Inflammatory macrophage treated with lipopolysaccharide for 4 hours (primary cell): ENCODE results near the gene SMG5.
"Not testable (repeated sequence)": the region's sequence is repeated elsewhere in the genome, so short reads cannot be mapped to it uniquely, and the experiment has no call there.

Experiments
- DNase-seq: peaks from one replicate; pipeline ENCODE4 v3.0.0-alpha.2; 2020

The SMG5 gene, protein sequence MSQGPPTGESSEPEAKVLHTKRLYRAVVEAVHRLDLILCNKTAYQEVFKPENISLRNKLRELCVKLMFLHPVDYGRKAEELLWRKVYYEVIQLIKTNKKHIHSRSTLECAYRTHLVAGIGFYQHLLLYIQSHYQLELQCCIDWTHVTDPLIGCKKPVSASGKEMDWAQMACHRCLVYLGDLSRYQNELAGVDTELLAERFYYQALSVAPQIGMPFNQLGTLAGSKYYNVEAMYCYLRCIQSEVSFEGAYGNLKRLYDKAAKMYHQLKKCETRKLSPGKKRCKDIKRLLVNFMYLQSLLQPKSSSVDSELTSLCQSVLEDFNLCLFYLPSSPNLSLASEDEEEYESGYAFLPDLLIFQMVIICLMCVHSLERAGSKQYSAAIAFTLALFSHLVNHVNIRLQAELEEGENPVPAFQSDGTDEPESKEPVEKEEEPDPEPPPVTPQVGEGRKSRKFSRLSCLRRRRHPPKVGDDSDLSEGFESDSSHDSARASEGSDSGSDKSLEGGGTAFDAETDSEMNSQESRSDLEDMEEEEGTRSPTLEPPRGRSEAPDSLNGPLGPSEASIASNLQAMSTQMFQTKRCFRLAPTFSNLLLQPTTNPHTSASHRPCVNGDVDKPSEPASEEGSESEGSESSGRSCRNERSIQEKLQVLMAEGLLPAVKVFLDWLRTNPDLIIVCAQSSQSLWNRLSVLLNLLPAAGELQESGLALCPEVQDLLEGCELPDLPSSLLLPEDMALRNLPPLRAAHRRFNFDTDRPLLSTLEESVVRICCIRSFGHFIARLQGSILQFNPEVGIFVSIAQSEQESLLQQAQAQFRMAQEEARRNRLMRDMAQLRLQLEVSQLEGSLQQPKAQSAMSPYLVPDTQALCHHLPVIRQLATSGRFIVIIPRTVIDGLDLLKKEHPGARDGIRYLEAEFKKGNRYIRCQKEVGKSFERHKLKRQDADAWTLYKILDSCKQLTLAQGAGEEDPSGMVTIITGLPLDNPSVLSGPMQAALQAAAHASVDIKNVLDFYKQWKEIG

GRCh38 chr1:156282479-156283222, at the start of gene SMG5:
Gene SMG5 (minus strand): TSS chr1:156282825. CDS start chr1:156282680, 145 bp downstream.
- DNase-seq: peak; percentile 99

- DNase-seq: not testable (repeated sequence)
Observed at GRCh38 chr1:156323179-156323578, 40.6 kb upstream of the SMG5 start.

DNA sequence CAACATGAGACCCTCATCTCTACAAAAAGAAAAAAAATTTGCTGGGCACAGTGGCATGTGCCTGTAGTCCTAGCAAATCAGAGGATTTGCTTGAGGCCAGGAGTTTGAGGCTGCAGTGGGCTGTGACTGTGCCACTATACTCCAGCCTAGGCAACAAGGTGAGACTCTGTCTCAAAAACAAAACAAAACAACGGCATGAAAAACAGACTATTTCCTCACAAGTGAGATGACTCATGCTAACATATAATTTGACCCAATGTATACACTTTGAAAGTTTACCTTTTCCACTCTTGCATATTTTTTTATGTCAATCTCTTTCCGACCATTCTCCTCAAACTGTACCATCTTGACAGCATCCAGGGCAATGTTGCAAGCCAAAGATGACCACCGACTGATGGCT, 37.9 kb upstream of the SMG5 start:
- DNase-seq: no peak

DNA sequence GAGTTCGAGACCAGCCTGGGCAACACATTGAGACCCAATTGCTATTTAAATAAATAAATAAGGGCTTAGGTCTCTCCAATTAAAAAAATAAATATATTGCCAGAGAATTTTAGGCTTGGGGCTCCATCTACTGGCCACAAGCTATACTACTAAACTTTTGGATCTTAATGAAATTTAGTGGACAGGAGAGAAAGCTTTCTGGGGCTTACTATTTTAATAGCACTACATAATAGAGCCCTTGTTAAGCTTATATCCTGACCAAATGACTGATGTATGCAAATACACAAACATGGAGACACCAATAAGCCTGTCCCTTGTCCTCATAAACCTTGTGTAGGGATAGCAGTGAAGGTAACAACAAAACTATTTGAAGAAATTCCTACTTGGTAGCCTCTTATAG, 37.0 kb upstream of the SMG5 start:
- DNase-seq: peak; percentile 38

GRCh38 chr1:156316909-156317308, 34.3 kb upstream of the SMG5 start:
- DNase-seq: no peak

- no peak for DNase-seq
Observed at GRCh38 chr1:156310962-156311361, 28.3 kb upstream of the SMG5 start.

DNA sequence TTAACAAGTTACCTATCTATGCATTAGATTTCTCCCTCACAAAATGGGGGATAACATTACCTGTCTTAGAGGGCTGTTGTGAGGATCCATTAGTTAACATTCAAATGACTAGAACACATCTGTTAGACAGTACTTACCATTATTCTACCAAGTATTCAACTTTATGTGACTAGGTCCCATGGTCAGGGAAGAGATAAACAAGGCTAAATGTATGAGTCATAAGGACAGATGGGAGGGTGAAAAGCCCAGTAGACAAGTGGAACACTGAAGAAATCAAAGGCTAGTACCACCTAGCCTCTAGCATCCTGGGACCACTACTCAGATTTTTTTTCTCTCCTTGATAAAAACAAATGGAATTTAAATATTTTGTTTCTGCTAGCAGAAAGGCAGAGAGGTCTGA, 25.5 kb upstream of the SMG5 start:
- no peak for DNase-seq

DNA sequence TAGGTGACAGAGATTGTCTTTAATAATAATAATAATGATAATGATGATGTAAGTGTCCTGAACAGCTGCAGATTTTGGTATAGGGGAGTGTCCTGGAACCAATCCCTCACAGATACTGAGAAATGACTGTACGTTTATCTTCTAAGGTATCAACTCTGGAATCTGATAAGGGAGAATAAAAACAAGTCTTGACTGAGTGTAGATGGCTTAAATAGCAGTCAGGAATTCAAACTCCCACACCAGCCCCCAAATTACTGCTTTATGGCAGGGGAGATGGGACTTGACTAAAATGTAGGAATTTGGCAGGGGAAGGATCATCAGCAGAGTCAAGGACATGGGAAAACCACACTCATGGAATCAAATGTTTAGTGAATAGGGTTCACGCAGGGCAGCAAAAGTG, 22.6 kb upstream of the SMG5 start:
- no peak for DNase-seq

DNA sequence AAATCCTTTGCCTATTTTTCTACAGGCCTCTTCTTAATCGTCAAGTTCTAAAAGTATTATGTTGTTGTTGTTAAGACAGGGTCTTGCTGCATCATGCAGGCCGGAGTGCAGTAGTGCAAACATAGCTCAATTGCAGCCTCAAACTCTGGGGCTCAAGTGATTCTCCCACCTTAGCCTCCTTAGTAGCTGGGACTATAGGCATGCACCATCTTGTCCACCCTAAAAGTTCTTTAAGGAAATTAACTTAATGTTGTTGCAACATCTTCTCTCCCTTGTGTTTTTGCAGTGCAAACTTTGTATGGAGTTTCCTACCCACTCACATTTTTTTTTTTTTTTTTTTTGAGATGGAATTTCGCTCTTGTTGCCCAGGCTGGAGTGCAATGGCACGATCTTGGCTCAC, 20.6 kb upstream of the SMG5 start:
- no peak for DNase-seq

GRCh38 chr1:156298852-156299357, 16.3 kb upstream of the SMG5 start, which contains the start of gene VHLL:
Gene VHLL (minus strand): TSS chr1:156299307. CDS start chr1:156299189, 118 bp downstream.
- DNase-seq: no peak

- DNase-seq: peak; percentile 63
Observed at GRCh38 chr1:156295391-156295947, 12.8 kb upstream of the SMG5 start, which contains the start of gene GLMP. Gene GLMP (minus strand): TSS chr1:156295679. CDS start chr1:156295645, 34 bp downstream.

DNA sequence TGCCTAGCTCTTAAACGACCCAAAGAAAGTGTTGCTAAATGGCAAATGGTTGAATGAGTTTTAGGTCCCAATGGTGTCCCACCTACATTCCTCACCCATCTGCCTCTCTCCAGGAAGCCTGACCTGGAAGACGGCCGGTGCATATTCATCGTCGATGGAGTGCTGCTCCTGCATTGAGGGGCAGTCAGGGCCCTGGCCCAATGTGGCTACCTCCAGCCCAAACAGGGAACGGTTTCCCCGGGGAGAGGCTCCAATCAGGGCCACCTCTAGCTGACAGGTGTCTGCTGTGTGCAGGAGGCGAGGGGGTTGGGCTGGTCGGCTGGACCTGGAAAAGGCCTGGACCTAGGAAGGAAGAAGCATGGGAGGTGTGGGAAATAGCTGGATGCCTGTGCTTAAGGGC, 11.3 kb upstream of the SMG5 start:
- DNase-seq: no peak

DNA sequence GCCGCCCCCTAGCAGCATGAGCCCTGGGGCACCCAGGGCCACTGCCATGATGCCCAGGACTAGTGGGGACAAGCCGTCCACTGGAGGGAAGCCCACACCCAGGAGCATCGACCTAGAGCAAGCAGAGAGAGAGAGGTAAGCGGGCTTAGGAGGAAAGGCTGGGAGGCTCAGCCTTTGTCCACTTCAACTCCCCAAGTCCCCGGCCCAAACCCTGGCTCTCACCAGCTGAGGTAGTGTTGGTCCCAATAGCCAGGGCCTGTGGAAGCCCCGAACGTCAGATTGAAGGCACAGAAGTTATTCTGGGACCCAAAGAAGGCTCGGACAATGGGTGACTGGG, 10.4 kb upstream of the SMG5 start:
- DNase-seq: no peak

GRCh38 chr1:156291226-156292061, 8.8 kb upstream of the SMG5 start:
- peak; percentile 79 for DNase-seq

GRCh38 chr1:156289857-156290256, 7.2 kb upstream of the SMG5 start:
- no peak for DNase-seq

DNA sequence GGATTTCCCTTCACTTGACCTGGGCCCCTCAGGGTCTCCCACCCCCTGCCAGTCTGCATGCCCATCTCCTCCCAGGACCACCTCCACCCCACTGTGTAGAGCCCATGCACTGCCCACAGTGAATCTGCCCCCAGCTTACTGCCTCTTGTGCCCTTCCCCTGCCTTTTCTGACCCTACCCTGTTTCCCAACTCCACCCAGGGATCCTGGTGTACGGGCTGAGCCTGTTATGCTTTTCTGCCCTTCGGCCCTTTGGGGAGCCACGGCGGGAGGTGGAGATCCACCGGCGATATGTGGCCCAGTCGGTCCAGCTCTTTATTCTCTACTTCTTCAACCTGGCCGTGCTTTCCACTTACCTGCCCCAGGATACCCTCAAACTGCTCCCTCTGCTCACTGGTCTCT, 3.4 kb upstream of the SMG5 start:
- no peak for DNase-seq

GRCh38 chr1:156285437-156285836, 2.8 kb upstream of the SMG5 start:
- no peak for DNase-seq

DNA sequence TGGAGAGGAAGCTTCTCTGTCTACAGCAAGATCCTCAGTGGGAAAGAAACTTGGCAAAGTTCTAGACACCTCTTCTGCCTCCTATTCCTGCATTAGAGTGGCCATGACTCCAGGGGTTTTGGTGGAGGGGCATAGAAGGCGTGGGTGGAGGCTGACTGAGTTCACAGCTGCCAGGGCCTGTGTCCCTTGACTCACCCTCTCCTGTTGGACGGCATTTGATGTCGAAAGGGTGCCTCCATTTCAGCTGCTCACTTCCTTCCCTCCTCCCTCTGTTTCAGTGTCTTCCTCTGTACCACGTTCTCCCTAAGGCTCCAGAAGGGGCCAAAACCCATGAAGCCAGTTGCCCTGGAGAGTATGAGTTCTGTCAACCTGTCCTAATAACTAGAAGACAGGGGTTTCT, 2.1 kb upstream of the SMG5 start:
- DNase-seq: peak; percentile 78

DNA sequence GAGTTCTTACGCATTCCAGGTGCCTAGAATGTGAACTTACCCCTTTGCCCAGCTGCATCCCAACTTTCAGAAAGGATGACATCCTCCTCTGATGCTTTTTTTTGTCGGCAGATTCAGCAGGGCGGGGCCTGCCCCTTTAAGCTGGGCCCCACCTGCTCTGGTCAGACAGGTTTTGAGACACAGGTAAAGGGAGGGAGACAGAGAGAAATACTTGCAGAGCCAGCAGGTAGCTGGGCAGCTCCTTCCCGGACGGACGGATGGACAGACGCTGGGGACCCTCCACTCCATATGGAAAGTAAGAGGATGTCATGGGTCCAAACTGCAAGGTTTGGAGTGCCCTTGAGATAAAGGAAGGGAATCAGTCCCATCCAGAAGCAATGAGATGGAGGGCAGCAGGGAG, 1.5 kb upstream of the SMG5 start, which contains the start of gene TMEM79:
TMEM79 (plus strand) TSS at position 214 of the 400 bp plus-strand sequence. CDS start 902 bp downstream, outside the sequence.
- no peak for DNase-seq

DNA sequence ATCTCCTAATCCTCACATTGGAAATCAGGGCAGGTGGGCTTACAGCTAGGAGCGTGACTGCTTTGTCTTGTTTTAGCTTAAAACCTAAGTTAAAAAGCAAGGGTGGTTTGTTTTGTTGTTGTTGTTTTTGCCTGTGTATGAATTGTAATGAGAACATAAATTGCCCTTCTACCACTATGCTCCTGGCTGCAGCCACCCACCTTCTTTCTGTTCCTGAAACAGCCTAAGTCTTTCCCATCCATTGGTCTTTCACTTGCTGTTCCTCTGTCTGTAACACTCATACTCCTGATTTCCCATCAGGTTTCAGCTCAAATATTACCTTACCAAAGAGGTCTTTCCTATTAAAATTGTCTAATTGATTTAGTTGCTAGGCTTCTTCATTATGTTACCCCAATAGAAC, 896 bp upstream of the SMG5 start:
- DNase-seq: peak; percentile 75
